Right ventricle myocardium superior (tissue), 1 donor: ENCODE results near the gene RYR2. TPM values are rescaled to one million over a fixed set of nuclear protein-coding genes. Genes with fewer than 3 reads are reported as not detected.
"Not testable (repeated sequence)": the region's sequence is repeated elsewhere in the genome, so short reads cannot be mapped to it uniquely, and the experiment has no call there.

Source experiments
- ATAC-seq: fragments of 200-7000 bp; cut with Tn5 transposase; one replicate; pipeline ENCODE4 v1.9.1; 2020; ENCODE audit warnings: mild to moderate bottlenecking; ENCODE audit not compliant: poor library complexity
- DNase-seq: peaks from one replicate; pipeline ENCODE4 v3.0.0-alpha.2; 2020
- intact Hi-C: fragments of 100-400 bp; cut with DNase I; formaldehyde crosslinking; loops from one replicate; pipeline ENCODE4 v1.11.2; 2022
- total RNA-seq: library from RNA; stranded (reverse); fragmentation: NEBNext Ultra II Directional; extraction: Animal tissue kit (Norgen Biotek cat#: 25700); gene quantifications from one replicate; pipeline ENCODE4 v1.2.1, GENCODE V29; 2021
- donor health status: DM: no; HTN: yes; CAD: no; lungs with severe emphysema.

Gene RYR2
- total RNA-seq, 1 donor from 2014 or later = 744 TPM

DNA sequence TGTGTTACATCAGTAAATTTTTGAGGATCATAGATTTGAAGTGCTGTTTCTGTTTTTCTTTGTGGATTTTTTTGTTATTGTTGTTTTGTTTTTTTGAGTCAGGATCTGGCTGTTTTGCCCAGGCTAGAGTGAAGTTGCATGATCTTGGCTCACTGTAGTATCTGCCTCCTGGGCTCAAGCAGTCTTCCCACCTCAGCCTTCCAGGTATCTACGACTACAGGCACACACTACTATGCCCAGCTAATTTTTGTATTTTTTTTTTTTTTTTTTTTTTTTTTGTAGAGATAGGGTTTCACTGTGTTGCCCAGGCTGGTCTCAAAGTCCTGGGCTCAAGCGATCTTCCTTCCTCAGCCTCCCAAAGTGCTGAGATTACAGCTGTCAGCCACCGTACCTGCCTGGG lies 236.0 kb downstream of the RYR2 start:
- ATAC-seq, intact Hi-C loops, DNase-seq: not testable (repeated sequence)

DNA sequence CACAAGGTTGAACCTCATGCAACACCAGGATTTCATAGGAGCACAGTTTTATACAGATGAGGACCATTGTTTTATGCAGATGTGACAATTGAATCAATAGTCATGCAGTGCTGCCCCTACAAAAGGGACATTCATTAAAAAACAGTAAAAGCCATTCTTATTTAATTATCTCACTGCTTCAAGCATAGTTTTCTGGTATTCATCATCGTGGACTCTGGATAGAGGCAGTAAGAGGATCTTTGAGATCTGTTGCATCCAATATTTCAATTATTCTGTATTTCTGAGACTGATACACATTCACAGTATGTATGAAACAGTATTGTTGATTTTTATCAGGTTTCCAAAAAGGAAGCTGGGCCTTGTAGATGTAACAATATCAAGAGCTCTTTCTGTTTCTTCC lies 237.6 kb downstream of the RYR2 start:
- DNase-seq = no peak
- ATAC-seq = no peak
- intact Hi-C loops = no loop called here

DNA sequence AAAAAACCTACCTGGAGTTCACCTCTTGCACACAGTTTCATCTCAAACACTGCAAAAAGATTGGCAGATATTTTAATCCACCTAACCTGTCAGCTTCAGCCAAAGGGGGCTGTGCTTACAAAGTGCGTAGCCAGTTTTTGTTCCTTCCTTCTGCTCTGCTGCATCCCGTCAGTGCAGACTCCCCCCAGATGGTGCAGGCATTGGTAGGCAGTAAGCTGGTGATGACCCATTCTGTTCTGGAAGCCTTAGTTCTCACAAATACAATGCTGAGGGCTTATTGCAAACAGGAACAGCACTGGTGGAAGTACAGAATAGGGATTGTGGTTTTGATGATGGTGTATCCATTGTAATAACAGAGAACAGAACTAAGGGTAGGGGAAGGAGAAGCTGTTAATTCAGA lies 239.5 kb downstream of the RYR2 start:
- DNase-seq = no peak
- intact Hi-C loops = no loop called here
- ATAC-seq = peak; percentile 4

DNA sequence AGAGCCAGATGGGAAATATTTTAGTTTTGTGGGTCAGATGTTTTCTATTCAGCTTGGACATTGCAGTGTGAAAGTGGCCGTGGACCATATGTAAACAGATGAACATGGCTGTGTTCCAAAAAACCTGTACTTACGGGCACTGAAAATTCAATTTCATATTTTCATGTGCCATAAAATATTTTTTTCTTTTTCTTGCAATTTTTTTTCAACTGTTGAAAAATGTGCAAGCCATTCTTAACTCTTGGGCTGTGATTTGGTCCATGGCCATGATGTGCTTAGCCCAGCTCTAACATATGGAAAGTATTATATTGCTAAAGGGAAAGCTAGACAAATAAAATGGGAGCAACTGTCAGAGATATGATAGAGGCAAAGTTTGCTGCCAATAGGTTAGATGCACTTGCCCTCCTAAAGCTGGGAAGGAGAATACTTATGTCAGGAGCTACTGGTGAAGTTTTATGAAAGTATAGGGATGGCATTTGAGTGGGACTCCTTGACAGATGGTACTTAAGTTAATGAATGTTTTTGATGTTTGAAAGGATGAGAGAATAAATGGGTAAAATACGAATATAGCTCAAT lies 240.3 kb downstream of the RYR2 start:
- ATAC-seq (peak; percentile 5), DNase-seq (no peak)
- intact Hi-C loops = no loop called here

DNA sequence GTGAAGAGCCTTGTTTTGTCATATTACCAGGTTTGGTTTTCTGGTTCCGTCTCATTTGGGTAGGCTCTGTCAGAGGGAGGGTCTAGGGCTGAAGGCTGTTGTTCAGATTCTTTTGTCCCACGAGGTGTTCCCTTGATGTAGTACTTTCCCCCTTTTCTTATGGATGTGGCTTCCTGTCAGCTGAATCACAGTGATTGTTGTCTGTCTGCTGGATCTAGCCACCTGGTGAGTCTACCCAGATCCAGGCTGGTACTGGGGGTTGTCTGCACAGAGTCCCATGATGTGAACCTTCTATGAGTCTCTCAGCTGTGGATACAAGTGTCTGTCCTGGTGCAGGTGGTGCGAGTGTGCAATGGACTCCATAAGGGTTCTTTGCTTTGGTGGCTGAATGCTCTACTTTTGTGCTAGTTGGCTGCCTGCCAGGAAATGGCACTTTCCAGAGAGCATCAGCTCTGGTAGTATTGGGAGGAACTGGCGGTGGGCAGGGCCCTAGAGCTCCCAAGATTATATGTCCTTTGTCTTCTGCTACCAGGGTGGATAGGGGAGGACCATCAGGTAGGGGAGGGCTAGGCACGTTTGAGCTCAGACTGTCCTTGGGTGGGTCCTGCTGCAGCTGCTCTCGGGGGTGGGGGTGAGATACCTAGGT lies 246.0 kb downstream of the RYR2 start:
- intact Hi-C loops = no loop called here
- peak; percentile 35 for ATAC-seq
- no peak for DNase-seq

DNA sequence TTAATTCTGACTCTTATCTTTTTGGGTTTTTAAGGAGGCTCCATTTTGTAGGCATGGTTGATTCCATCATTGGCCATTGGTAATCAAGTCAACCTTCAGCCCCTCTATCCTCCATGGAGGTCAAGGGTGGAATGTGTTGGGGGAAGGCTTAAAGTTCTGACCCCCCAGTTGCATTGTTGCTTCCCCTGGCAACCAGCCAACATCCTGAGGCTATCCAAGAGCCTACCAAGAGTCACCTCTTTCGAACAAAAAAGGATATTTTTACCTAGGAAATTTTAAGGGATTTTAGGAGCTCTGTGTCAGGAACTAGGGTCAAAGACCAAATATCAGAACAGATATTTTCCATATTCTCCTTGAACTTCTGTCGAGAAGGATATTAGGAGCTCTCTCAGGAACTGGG lies 251.8 kb downstream of the RYR2 start:
- intact Hi-C loops = no loop called here
- ATAC-seq = no peak
- no peak for DNase-seq

DNA sequence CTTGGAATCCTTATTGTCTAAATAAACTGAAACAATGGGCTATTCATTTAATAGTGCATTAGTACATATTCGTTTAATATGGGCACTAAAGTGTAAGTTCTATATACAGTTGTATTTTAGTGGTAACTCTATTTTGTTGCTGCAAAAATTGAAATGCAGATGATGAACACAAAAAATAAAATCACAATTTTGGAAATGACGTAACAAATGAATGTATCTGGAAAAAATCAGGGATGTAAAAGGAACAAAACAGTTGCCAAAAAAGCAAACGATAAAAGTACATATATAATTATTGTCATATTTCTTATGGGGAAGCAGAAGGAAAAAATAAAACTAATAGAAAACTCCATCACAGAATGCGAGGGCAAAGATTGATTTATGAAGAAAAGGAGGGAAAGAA lies 254.9 kb downstream of the RYR2 start:
- intact Hi-C loops = no loop called here
- ATAC-seq (no peak), DNase-seq (no peak)

DNA sequence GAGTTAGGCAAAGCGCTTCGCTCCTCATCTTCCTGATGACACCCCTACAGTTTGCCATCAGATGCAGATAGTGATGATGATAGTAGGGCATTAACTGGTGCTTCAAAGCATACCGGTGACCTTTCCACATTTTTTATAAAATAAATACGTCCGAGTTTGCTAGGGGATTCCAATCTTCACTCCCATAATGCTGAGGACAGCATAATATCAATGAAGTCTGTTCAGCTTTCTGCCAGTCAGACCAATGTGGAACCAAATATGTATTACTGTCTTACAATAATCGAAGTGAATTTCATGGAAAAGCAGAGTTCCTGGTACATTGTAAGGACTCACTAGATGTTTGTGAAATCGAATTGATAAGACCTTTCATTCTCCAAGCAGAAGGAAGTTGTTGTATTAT lies 258.7 kb downstream of the RYR2 start:
- no peak for DNase-seq
- ATAC-seq = no peak
- intact Hi-C loops = no loop called here

DNA sequence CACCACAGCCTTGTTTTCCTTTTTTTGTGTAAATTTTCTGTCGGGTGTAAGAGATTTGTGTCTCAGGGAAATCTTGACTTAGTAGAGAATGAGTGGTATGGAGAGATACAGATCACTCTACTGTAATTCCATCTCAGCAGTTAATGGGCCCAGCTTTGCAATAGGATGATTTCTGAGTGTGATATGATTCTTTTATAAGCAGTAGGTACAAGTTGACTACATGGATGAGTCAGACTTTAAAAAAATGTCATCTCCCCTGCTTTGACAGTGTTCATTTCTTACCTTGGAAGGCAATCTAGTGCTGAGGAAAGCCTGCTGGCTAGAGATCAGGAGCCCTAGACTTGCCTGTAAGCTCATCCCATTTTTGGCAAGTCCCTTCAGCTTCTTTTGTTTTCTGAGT lies 261.9 kb downstream of the RYR2 start:
- intact Hi-C loops = no loop called here
- no peak for DNase-seq
- peak; percentile 3 for ATAC-seq

DNA sequence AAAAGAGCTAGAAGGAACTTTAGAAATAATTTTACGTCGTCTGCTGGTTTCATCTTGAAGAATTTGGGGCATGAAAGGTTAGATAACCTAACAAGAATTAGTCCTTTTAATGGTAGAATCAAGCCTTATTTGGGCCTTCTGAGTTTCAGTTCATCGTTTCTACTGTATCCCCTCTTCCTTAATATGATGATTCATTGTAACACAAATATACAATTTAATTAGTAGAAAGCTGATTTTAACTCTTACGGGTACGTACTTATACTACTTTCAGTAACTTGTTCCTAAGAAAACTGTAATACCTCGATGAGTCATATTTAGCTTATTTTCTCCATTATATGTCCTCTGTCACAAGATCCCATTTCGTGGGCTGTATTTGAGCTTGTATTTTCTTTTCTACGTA lies 264.7 kb downstream of the RYR2 start:
- no peak for DNase-seq
- intact Hi-C loops = no loop called here
- ATAC-seq = no peak

DNA sequence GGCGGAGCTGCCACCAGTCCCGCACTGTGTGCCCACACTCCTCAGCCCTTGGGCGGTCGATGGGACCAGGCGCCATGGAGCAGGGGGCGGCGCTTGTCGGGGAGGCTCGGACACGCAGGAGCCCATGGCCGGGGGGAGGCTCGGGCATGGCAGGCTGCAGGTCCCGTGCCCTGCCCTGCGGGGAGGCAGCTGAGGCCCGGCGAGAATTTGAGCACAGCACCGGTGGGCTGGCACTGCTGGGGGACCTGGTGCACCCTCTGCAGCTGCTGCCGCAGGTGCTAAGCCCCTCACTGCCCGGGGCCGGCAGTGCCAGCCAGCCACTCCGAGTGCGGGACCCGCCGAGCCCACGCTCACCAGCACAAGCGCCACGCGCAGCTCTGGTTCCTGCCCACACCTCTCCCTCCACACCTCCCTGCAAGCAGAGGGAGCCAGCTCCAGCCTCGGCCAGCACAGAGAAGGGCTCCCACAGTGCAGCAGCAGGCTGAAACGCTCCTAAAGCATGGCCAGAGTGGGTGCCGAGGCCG lies 267.7 kb downstream of the RYR2 start:
- no peak for DNase-seq

DNA sequence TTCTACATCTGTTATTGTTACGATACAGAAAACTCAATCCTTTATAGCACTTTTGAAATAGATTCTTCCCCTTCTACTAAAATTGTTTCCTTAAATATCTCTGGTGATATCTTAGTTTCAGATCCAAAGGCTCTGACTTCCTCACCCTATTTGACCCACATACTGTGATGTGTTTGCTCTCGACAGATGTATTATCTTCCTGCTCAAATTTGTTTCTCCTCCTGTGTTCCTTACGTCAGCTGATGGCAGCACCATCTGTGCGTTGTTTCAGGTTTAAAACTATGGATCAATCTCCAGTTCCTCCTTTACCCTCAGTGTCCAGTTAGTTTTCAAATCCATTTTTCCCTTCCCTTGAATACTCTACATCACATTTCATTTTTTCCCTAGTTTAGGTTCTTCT lies 274.4 kb downstream of the RYR2 start:
- intact Hi-C loops = no loop called here
- ATAC-seq (no peak), DNase-seq (no peak)

More for the DNA sequence above, 267.7 kb downstream of the RYR2 start:
- intact Hi-C loops = no loop called here
- peak; percentile 31 for ATAC-seq

DNA sequence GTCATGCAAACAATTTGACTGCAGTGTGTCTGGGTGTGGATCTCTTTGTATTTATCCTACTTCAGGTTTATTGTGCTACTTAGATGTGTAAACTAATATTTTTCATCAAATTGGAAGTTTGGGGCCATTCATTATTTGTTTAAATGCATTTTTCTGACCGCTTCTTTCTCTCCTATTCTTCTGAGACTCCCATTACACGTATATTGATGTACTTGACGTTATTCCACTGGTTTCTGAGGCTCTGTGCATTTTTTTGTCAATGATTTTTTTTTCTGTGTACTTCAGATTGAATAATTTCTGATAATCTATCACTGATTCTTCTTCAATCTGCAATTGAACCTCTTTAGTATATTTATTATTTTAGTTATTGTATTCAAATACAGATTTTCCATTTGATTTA lies 276.8 kb downstream of the RYR2 start:
- intact Hi-C loops = no loop called here
- DNase-seq = no peak
- ATAC-seq = no peak

DNA sequence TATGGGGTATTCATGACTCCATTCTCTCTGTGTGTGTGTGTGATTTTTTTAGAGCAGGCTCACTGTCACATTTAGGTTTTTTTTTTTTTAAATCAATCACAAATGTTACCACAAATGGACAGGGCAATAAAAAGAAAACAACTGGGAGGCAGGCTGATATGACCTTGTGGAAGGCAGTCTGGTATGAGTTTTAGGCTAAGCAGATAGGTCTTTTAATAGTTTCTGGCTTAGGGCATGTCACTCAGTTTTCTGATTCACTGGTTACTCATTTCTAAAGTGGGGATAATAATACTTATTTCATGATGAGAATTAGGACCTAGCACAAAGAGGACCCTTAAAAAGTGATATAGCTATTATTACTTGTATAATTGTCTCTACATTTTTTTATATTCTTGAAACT lies 278.9 kb downstream of the RYR2 start:
- ATAC-seq = peak; percentile 23
- intact Hi-C loops = no loop called here

DNA sequence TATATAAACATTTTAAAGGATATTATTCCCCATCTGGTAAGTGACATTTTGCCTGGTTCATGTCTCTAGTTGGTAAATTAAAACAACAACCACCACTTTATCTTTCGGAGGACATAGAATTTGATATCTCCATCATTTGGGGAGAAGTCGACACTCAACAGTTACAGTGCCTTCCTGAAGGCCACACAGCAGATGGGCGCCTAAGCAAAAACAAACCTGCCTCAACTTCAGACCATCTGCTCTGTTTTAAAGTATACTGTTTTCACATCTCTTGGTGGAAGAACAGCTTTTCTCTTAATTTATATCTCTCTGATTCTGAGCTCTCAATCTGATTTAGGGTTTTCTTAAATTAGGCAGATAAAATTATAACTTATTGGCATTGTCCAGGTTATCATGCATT lies 282.2 kb downstream of the RYR2 start:
- intact Hi-C loops = no loop called here
- ATAC-seq (no peak), DNase-seq (no peak)

More for the DNA sequence above, 278.9 kb downstream of the RYR2 start:
- DNase-seq = no peak

DNA sequence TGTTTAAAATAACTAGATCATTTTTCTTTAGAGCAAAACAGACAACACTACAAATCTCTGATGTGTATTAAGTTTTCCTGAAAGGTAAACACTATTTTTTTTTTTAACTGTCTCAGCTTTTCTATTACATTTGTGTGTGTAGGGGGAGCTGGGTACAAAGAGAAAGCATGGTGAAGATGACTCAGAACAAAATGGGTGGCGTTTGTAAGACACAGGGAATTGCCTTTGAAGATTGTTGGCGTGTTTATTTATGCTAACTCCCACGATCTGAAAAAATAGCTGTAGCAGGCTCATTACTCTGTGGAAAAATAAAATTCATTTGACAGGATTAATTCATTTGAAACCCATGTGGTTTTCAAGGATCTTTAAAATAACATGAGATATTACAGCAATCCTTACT lies 285.1 kb downstream of the RYR2 start:
- intact Hi-C loops = no loop called here
- ATAC-seq (no peak), DNase-seq (no peak)

DNA sequence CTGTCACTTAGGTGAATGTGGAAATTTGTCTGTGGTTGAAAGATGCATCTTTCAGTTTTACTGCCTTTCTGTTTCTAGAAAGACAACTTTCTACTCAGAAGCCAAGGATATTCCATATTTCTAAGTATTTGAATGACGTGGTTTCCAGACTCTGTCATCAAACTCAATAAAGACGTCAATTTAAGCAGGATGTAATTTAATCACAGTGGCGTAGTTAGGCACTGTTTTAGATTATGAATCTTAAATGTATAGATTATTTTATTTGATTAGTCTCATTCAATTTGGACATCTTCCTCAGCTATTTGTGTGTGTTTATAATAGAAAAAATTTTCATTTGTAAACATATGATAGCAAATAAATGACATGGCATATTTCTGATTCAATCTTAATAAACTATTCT lies 298.9 kb downstream of the RYR2 start:
- ATAC-seq = no peak
- intact Hi-C loops = no loop called here
- DNase-seq = no peak

DNA sequence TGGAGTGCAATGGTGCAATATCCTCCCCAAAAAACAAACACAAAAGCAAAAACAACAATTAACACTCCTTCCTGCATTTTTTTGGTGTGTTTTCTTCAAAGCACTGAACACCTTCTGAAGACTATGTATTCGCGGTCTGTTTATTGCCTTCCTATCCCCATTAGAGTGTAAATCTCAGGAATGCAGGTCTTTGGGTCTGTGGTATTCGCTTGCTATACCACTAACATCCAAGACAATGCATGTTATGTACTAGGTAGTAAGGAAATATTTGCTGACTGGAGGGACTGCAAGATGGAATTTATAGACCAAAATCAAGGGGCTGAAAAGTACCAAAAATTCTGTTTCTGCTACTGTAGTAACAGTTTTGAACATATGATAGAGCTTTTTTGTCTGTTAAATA lies 299.4 kb downstream of the RYR2 start:
- ATAC-seq (no peak), DNase-seq (no peak)
- intact Hi-C loops = no loop called here

DNA sequence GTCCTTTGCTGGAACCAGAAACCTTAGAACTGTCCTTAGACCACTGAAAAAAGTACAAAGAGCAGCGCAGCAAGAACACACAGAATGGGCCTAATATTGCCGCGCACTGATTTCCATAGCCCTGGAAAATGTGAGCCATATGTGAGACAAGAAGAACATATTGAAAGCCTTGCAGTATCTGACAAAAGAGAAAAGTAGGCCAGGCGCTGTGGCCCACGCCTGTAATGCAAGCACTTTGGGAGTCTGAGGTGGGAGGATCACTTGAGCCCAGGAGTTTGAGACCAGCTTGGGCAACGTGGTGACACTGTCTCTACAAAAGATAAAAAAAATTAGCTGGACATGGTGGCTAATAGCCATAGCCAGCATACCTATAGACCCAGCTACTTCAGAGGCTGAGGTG lies 300.7 kb downstream of the RYR2 start:
- ATAC-seq = no peak
- no peak for DNase-seq

DNA sequence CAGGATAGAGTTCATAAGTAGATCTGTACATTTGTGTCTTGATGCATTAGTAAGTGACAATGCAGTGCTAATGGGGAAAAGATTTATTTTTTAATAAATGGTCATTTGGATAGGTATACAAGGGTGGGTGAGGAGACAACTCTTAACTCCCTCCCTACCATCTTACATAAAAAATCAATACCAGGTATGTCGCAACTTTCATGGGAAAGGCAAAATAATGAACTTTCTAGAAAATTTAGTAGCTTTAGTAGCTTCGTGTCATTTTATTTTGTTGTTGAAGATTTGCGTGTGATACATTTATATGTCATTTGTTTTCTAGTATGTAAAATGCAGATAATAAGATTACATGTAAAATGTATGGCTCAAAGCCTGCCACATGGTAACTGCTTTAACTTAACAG lies 310.8 kb downstream of the RYR2 start:
- DNase-seq (no peak), ATAC-seq (no peak)
- intact Hi-C loops = no loop called here

More for the DNA sequence above, 300.7 kb downstream of the RYR2 start:
- intact Hi-C loops = no loop called here

DNA sequence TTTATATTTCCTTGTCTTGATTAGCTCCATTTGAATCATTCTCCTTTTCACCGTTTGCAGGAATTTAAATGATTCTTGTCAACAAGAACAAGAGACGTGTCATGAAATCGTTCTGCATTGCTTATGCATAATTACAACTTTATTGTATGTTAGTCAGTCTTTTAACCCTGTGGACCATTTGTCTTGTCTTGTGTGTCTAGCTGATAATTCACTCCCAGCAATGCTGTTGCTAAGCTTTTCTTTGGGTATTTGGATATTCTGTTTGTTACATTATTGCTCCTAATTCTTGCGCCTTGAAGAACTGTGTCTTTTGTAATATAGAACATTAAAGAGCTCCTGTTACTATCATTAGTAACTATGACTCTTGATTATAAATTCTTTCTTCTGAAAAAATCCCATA lies 311.9 kb downstream of the RYR2 start:
- ATAC-seq = no peak
- intact Hi-C loops = no loop called here
- no peak for DNase-seq
